Kidney (tissue), 14 donors: ENCODE results near the gene ITPR2. TPM values are rescaled to one million over a fixed set of nuclear protein-coding genes. Genes with fewer than 3 reads are reported as not detected.

Experiments
- DNase-seq, 5 donors: peaks; one replicate each; pipeline ENCODE4 v3.0.0-alpha.2; 2013 to 2020
- FAIRE-seq: peaks from 2 replicates; lab custom pipeline; 2012; peaks lifted over from hg19 to GRCh38; lab: Jason Lieb, UNC
- H3K27ac ChIP-seq, 2 donors: one replicate each; pipeline ENCODE4 v1.7.0; 2013; ENCODE audit warnings: low read depth in 2 of 2, low read length in 2 of 2, inconsistent platforms in 1 of 2
- H3K27me3 ChIP-seq: one replicate; pipeline ENCODE4 v1.7.1; 2013; ENCODE audit warnings: low read length, inconsistent platforms; ENCODE audit not compliant: control insufficient read depth, insufficient read depth
- H3K36me3 ChIP-seq, 3 donors: one replicate each; pipeline versions ENCODE4 v1.7.0 to v1.7.1; 2013; ENCODE audit warnings: low read length in 3 of 3, control low read depth in 1 of 3, inconsistent platforms in 1 of 3; ENCODE audit not compliant: insufficient read depth in 3 of 3, control insufficient read depth in 2 of 3
- H3K4me1 ChIP-seq, 3 donors: one replicate each; pipeline versions ENCODE4 v1.7.0 to v1.7.1; 2013; ENCODE audit warnings: low read length in 3 of 3, inconsistent platforms in 1 of 3, low read depth in 1 of 3; ENCODE audit not compliant: control insufficient read depth in 2 of 3, insufficient read depth in 2 of 3
- H3K4me3 ChIP-seq, 3 donors: one replicate each; pipeline versions ENCODE4 v1.7.0 to v1.8.1; 2013; ENCODE audit warnings: low read length in 3 of 3, control low read depth in 1 of 3, inconsistent platforms in 1 of 3
- H3K9ac ChIP-seq, 3 donors: one replicate each; pipeline versions ENCODE4 v1.7.0 to v1.7.1; 2013; ENCODE audit warnings: low read length in 3 of 3, control low read depth in 1 of 3, inconsistent platforms in 1 of 3
- H3K9me3 ChIP-seq, 3 donors: one replicate each; pipeline versions ENCODE4 v1.7.0 to v1.7.1; 2013; ENCODE audit warnings: low read length in 3 of 3, control low read depth in 1 of 3, inconsistent platforms in 1 of 3; ENCODE audit not compliant: control insufficient read depth in 2 of 3, insufficient read depth in 1 of 3
- intact Hi-C: fragments of 100-400 bp; cut with DNase I; formaldehyde crosslinking; loops from one replicate; pipeline ENCODE4 v1.11.1; 2022
- polyA plus RNA-seq: library from polyadenylated mRNA; stranded (reverse); fragments of 350-450 nt; fragmentation: Illumina TruSeq; extraction: RNeasy Lipid Tissue Mini Kit (QIAGEN cat#74804); gene quantifications from one replicate; pipeline ENCODE4 v1.2.3, GENCODE V29; 2014; ENCODE audit warnings: low read depth, low replicate concordance; ENCODE audit not compliant: insufficient read depth
- total RNA-seq: library from RNA; stranded (reverse); fragmentation: NEBNext Ultra II Directional; extraction: Animal tissue kit (Norgen Biotek cat#: 25700); gene quantifications from one replicate; pipeline ENCODE4 v1.2.1, GENCODE V29; 2021
- TF ChIP-seq, protein P1 (sequence below): IDR thresholded peaks from 3 replicates; pipeline ENCODE4 v1.5.1; 2012; ENCODE audit warnings: mild to moderate bottlenecking, moderate library complexity, borderline replicate concordance; ENCODE audit not compliant: insufficient read depth; ENCODE audit errors: extremely low read depth
- donor health status: control.
- donor health status: control.
- donor health status: control.
- donor health status: control.
- donor health status: control.
- donor health status: DM: yes; HTN: yes; CAD: no.
- donor health status: Normal renal cell carcinoma (clear cell type).

Gene ITPR2
- total and polyA plus RNA-seq, 2 donors from 2014 or later: 5.7 to 56.9 TPM

GRCh38 chr12:26713885-26714383 lies 119.1 kb downstream of the ITPR2 start:
- no peaks in the 10 kb centered on the region for H3K27me3 ChIP-seq
- no peak overlapping the region for H3K9ac ChIP-seq
- FAIRE-seq: no peak
- no peak overlapping the region for H3K27ac ChIP-seq
- H3K4me1 ChIP-seq: peaks cover 0 to under 1% (median 0%) of the 10 kb centered on the region in 3 donors
- peaks cover 0 to 5% (median 3%) of the 10 kb centered on the region in 3 donors for H3K36me3 ChIP-seq
- H3K4me3 ChIP-seq: no peak overlapping the region
- TF ChIP-seq, protein P1, sequence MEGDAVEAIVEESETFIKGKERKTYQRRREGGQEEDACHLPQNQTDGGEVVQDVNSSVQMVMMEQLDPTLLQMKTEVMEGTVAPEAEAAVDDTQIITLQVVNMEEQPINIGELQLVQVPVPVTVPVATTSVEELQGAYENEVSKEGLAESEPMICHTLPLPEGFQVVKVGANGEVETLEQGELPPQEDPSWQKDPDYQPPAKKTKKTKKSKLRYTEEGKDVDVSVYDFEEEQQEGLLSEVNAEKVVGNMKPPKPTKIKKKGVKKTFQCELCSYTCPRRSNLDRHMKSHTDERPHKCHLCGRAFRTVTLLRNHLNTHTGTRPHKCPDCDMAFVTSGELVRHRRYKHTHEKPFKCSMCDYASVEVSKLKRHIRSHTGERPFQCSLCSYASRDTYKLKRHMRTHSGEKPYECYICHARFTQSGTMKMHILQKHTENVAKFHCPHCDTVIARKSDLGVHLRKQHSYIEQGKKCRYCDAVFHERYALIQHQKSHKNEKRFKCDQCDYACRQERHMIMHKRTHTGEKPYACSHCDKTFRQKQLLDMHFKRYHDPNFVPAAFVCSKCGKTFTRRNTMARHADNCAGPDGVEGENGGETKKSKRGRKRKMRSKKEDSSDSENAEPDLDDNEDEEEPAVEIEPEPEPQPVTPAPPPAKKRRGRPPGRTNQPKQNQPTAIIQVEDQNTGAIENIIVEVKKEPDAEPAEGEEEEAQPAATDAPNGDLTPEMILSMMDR: no peak
- H3K9me3 ChIP-seq: no peaks in the 10 kb centered on the region
- intact Hi-C loops: no loop called here
- DNase-seq: no peak

DNA sequence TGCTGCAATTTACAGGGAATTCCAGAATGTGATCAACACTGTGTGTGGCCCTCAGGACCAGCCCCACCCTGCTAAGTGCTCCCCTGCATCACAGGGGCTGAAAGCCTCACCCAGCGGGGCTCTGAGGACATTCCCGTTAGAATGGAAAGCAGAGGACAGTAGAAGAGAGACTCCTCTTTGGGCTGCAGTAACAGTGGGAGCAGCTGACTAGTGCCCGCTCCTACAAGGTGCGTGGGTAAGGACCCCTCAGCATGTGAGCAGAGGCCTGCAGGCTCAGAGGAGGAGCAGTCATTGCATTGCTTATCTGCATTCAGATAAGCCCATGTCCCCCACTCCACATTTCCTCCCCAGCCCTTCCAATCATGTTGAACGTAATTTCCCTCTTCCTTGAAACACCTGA lies 120.1 kb downstream of the ITPR2 start:
- H3K4me1 ChIP-seq: peaks cover 0 to 2% (median 0%) of the 10 kb centered on the region in 3 donors
- FAIRE-seq (no peak), DNase-seq (no peak)
- no peak overlapping the region for H3K27ac ChIP-seq
- H3K36me3 ChIP-seq: peaks cover 0 to 5% (median 3%) of the 10 kb centered on the region in 3 donors
- no peak overlapping the region for H3K4me3 ChIP-seq
- no peaks in the 10 kb centered on the region for H3K9me3 ChIP-seq
- no peaks in the 10 kb centered on the region for H3K27me3 ChIP-seq
- intact Hi-C loops: no loop called here
- no peak overlapping the region for H3K9ac ChIP-seq
- TF ChIP-seq, protein P1: no peak

GRCh38 chr12:26711569-26711968 lies 121.4 kb downstream of the ITPR2 start:
- Histone ChIP-seq H3K4me3 (no peak overlapping the region), H3K4me1 (peaks cover 0 to 2% (median 0%) of the 10 kb centered on the region in 3 donors), H3K36me3 (peaks cover 0 to 5% (median 3%) of the 10 kb centered on the region in 3 donors), H3K9ac (no peak overlapping the region), H3K27me3 (no peaks in the 10 kb centered on the region), H3K27ac (no peak overlapping the region), H3K9me3 (no peaks in the 10 kb centered on the region)
- DNase-seq (no peak), FAIRE-seq (no peak)
- TF ChIP-seq, protein P1: no peak
- intact Hi-C loops: no loop called here

DNA sequence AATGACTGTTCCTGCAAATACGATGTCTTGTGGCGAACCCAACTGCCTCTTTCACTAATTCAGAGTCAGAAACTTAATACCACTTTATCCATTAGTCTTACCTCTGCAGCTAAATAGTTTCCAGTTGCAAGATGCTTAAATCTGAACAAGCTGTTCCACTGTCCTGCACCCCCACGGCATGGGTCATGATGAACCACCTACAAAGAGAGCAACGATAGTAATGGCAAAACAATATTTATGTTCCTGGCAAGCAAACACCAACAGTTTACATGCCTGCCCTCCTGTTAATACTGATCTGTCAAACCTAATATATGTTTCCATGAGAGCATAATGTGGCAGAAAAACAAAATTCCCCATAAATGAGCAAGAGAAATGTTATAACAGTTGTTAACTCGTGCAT lies 121.9 kb downstream of the ITPR2 start:
- TF ChIP-seq, protein P1: no peak
- Histone ChIP-seq H3K36me3 (peaks cover 0 to 5% (median 3%) of the 10 kb centered on the region in 3 donors), H3K27ac (no peak overlapping the region), H3K4me3 (no peak overlapping the region), H3K9me3 (no peaks in the 10 kb centered on the region), H3K27me3 (no peaks in the 10 kb centered on the region), H3K4me1 (peaks cover 0 to 2% (median 0%) of the 10 kb centered on the region in 3 donors), H3K9ac (no peak overlapping the region)
- FAIRE-seq (no peak), DNase-seq (peak in 1 of 5 donors; percentile 8)
- intact Hi-C loops: no loop called here
